Neuronal stem cell (in vitro differentiated cells): ENCODE measurements around the gene OTOP1.
"Not testable (repeated sequence)": the region's sequence is repeated elsewhere in the genome, so short reads cannot be mapped to it uniquely, and the experiment has no call there.

Experiments used
- DNase-seq: peaks from one replicate; pipeline ENCODE4 v3.0.0-alpha.2; 2013; ENCODE audit warnings: low spot score
- H2AFZ ChIP-seq: one replicate; pipeline ENCODE4 v1.6.1; 2013; ENCODE audit warnings: mild to moderate bottlenecking, low read length, inconsistent platforms
- H2AK5ac ChIP-seq: 2 replicates; pipeline ENCODE4 v1.6.1; 2013; ENCODE audit warnings: low read depth, mild to moderate bottlenecking, inconsistent platforms, low read length, moderate library complexity, mixed read lengths
- H2BK120ac ChIP-seq: 2 replicates; pipeline ENCODE4 v1.6.1; 2013; ENCODE audit warnings: low read depth, mild to moderate bottlenecking, inconsistent platforms, low read length, moderate library complexity, mixed read lengths
- H2BK12ac ChIP-seq: one replicate; pipeline ENCODE4 v1.6.1; 2013; ENCODE audit warnings: low read length, inconsistent platforms
- H2BK15ac ChIP-seq: 2 replicates; pipeline ENCODE4 v1.6.1; 2013; ENCODE audit warnings: mild to moderate bottlenecking, low read length, inconsistent platforms, mixed read lengths
- H2BK5ac ChIP-seq: one replicate; pipeline ENCODE4 v1.6.1; 2013; ENCODE audit warnings: inconsistent platforms, mild to moderate bottlenecking, low read length, moderate library complexity
- H3K14ac ChIP-seq: one replicate; pipeline ENCODE4 v1.6.1; 2013; ENCODE audit warnings: low read length, inconsistent platforms
- H3K18ac ChIP-seq: 2 replicates; pipeline ENCODE4 v1.6.1; 2013; ENCODE audit warnings: low read length, inconsistent platforms
- H3K23ac ChIP-seq: 2 replicates; pipeline ENCODE4 v1.6.1; 2013; ENCODE audit warnings: low read depth, mild to moderate bottlenecking, mixed read lengths, low read length, inconsistent platforms; ENCODE audit not compliant: poor library complexity
- H3K27ac ChIP-seq: replicated peaks from 3 replicates; pipeline ENCODE4 v1.5.1; 2013; ENCODE audit warnings: low read length, inconsistent platforms
- H3K27me3 ChIP-seq, 3 experiments: 2 replicates each; pipeline ENCODE4 v1.6.1; 2013; ENCODE audit warnings: low read length in 3 of 3, mild to moderate bottlenecking in 2 of 3, inconsistent platforms in 1 of 3, low read depth in 1 of 3, mixed read lengths in 1 of 3, moderate library complexity in 1 of 3; ENCODE audit not compliant: control insufficient read depth in 3 of 3, insufficient read depth in 3 of 3
- H3K36me3 ChIP-seq, 2 donors: replicated peaks in 1 of 2; 2 replicates each; pipeline ENCODE4 v1.6.1; 2013; ENCODE audit warnings: low read length in 2 of 2; ENCODE audit not compliant: control insufficient read depth in 2 of 2, insufficient read depth in 2 of 2
- H3K4ac ChIP-seq: 2 replicates; pipeline ENCODE4 v1.6.1; 2013; ENCODE audit warnings: inconsistent platforms, mild to moderate bottlenecking, low read length, moderate library complexity
- H3K4me1 ChIP-seq, 2 donors: 1 replicate in 1 of 2; 2 replicates in 1 of 2; pipeline ENCODE4 v1.6.1; 2013; ENCODE audit warnings: low read length in 2 of 2, low read depth in 1 of 2; ENCODE audit not compliant: control insufficient read depth in 2 of 2, insufficient read depth in 1 of 2
- H3K4me2 ChIP-seq: one replicate; pipeline ENCODE4 v1.6.1; 2013; ENCODE audit warnings: mild to moderate bottlenecking, low read length, inconsistent platforms; ENCODE audit not compliant: insufficient read depth, poor library complexity, severe bottlenecking
- H3K4me3 ChIP-seq, 2 donors: 2 replicates each; pipeline ENCODE4 v1.5.1; 2013; ENCODE audit warnings: low read length in 2 of 2, mild to moderate bottlenecking in 2 of 2, inconsistent platforms in 1 of 2, moderate library complexity in 1 of 2
- H3K79me1 ChIP-seq: one replicate; pipeline ENCODE4 v1.6.1; 2013; ENCODE audit warnings: low read depth, mild to moderate bottlenecking, inconsistent platforms, low read length, moderate library complexity
- H3K9ac ChIP-seq: one replicate; pipeline ENCODE4 v1.6.1; 2013; ENCODE audit warnings: mild to moderate bottlenecking, low read depth, low read length, inconsistent platforms; ENCODE audit not compliant: poor library complexity
- H3K9me3 ChIP-seq, 2 donors: replicated peaks in 1 of 2; 2 replicates each; pipeline versions ENCODE3 to v1.6.1; 2013; ENCODE audit warnings: low read length in 2 of 2, mild to moderate bottlenecking in 2 of 2, inconsistent platforms in 1 of 2, low read depth in 1 of 2, mixed read lengths in 1 of 2, moderate library complexity in 1 of 2; ENCODE audit not compliant: control insufficient read depth in 2 of 2, insufficient read depth in 1 of 2
- H4K8ac ChIP-seq: one replicate; pipeline ENCODE4 v1.6.1; 2013; ENCODE audit warnings: low read depth, mild to moderate bottlenecking, inconsistent platforms, low read length, moderate library complexity
- H4K91ac ChIP-seq: one replicate; pipeline ENCODE4 v1.6.1; 2013; ENCODE audit warnings: low read length, low read depth, mild to moderate bottlenecking, inconsistent platforms; ENCODE audit not compliant: poor library complexity
- WGBS, 2 donors: extraction: QIAGEN DNeasy Blood & Tissue Kit; methylation state at CpG; one replicate each; pipeline ENCODE4 v1.1.7; 2013; ENCODE audit warnings: missing lambda C conversion rate in 2 of 2, mixed read lengths in 1 of 2; ENCODE audit not compliant: insufficient read length in 2 of 2, insufficient replicate concordance in 1 of 2; ENCODE audit errors: extremely low coverage in 2 of 2; 5-methylcytosine and 5-hydroxymethylcytosine counted together

The OTOP1 gene

GRCh38 chr4:4165701-4166392 lies 60.9 kb downstream of the OTOP1 start:
- H4K8ac ChIP-seq, H3K4ac ChIP-seq, H3K9ac ChIP-seq, H3K4me1 ChIP-seq, H2AFZ ChIP-seq, H2BK120ac ChIP-seq, H3K18ac ChIP-seq, H2BK15ac ChIP-seq, H3K27ac ChIP-seq, H2BK12ac ChIP-seq, H2AK5ac ChIP-seq, H3K4me2 ChIP-seq, H3K27me3 ChIP-seq, H3K36me3 ChIP-seq, H4K91ac ChIP-seq, H3K9me3 ChIP-seq, H3K4me3 ChIP-seq, H3K14ac ChIP-seq, H3K23ac ChIP-seq, H2BK5ac ChIP-seq, H3K79me1 ChIP-seq, DNase-seq: not testable (repeated sequence)
- WGBS, 2 donors: no CpG with 5 or more reads among the region's 18 CpGs

- not testable (repeated sequence) for H4K91ac ChIP-seq, H3K36me3 ChIP-seq, H3K14ac ChIP-seq, DNase-seq, H3K18ac ChIP-seq, H3K4me2 ChIP-seq, H3K79me1 ChIP-seq, H3K27me3 ChIP-seq, H2BK15ac ChIP-seq, H3K27ac ChIP-seq, H2AFZ ChIP-seq, H3K9ac ChIP-seq, H3K4me3 ChIP-seq, H4K8ac ChIP-seq, H3K4me1 ChIP-seq, H3K9me3 ChIP-seq, H2BK120ac ChIP-seq, H2BK12ac ChIP-seq, H2BK5ac ChIP-seq, H3K4ac ChIP-seq, H3K23ac ChIP-seq, H2AK5ac ChIP-seq
- WGBS, 2 donors: 100% methylated on average over 2 of the region's 18 CpGs; no CpG with 5 or more reads in 1 of the 2 donors
Observed at GRCh38 chr4:4164532-4165173, 62.1 kb downstream of the OTOP1 start.

GRCh38 chr4:4162186-4162585 lies 64.5 kb downstream of the OTOP1 start:
- H3K4me2 ChIP-seq, H3K27me3 ChIP-seq, H3K23ac ChIP-seq, H3K79me1 ChIP-seq, H2BK120ac ChIP-seq, H3K18ac ChIP-seq, H2AFZ ChIP-seq, DNase-seq, H4K8ac ChIP-seq, H2AK5ac ChIP-seq, H3K27ac ChIP-seq, H2BK15ac ChIP-seq, H3K4ac ChIP-seq, H3K9ac ChIP-seq, H3K36me3 ChIP-seq, H2BK12ac ChIP-seq, H4K91ac ChIP-seq, H2BK5ac ChIP-seq, H3K14ac ChIP-seq, H3K4me1 ChIP-seq, H3K9me3 ChIP-seq, H3K4me3 ChIP-seq: not testable (repeated sequence)
- no CpG with 5 or more reads among the region's 7 CpGs for WGBS, 2 donors

GRCh38 chr4:4160956-4161665 lies 65.6 kb downstream of the OTOP1 start:
- H3K9me3 ChIP-seq, H4K8ac ChIP-seq: not testable (repeated sequence)

More at GRCh38 chr4:4160956-4161665, 65.6 kb downstream of the OTOP1 start:
- not testable (repeated sequence) for H2AK5ac ChIP-seq, H2BK15ac ChIP-seq, H2BK120ac ChIP-seq, H3K9ac ChIP-seq, H3K4me3 ChIP-seq, H3K23ac ChIP-seq, H2AFZ ChIP-seq, H3K4me2 ChIP-seq, H4K91ac ChIP-seq, H3K36me3 ChIP-seq, H3K27me3 ChIP-seq, H3K27ac ChIP-seq, H2BK12ac ChIP-seq, H2BK5ac ChIP-seq, H3K18ac ChIP-seq, H3K14ac ChIP-seq, H3K79me1 ChIP-seq, DNase-seq, H3K4ac ChIP-seq, H3K4me1 ChIP-seq
- WGBS, 2 donors: no CpG with 5 or more reads among the region's 17 CpGs
